Pulmonary artery endothelial cell (primary cell): Measurements from ENCODE around the gene ADAMTS3. TPM values are rescaled to one million over a fixed set of nuclear protein-coding genes. Genes with fewer than 3 reads are reported as not detected.

Experiments
- DNase-seq: peaks from one replicate; pipeline ENCODE4 v3.0.0-alpha.2; 2011; ENCODE audit warnings: low read depth, low spot score
- total RNA-seq: library from RNA; depleted of rRNA; stranded (reverse); fragments of >200 nt; gene quantifications from 2 replicates; pipeline ENCODE4 v1.2.3, GENCODE V29; 2014

Gene ADAMTS3
- total RNA-seq, 1 donor from 2014 or later: 5.2 TPM

DNA sequence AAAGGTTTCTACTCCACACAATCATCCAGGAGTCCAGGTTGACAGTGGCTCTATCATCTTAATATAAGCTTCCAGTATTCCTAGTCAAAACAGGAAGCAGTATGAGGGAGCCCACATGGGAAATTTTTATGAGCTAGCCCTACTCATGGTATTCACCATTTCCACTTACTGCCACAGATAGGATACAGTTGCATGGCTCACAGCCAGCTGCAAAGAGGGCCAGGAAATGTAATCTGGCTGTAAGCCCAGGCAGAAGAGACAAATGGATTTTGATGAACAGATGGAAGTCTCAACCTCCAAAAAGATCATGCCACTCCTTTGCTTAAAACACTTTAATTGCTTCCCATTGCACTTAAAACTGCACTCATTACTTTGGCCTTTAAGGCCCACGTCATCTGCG lies 150.6 kb downstream of the ADAMTS3 start:
- peak; percentile 66 for DNase-seq

DNA sequence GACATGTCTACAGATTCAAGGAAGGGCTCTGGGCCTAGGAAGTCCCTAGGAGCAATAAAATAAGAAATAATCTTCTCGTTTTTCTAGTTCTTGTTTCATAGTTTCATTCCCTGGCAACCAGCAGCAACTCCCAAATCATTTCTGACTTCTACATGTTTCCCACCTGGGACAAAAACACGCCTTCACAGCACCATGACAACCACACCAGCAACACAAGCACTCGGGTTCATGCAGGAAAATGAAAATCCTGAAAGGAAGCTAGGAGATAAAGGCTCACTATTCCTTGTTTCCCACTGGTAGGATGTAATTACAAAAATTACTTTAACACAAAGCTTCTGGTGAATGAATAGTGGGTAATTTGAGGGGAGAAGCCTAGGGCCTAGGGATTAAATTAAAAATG lies 158.9 kb downstream of the ADAMTS3 start:
- no peak for DNase-seq

DNA sequence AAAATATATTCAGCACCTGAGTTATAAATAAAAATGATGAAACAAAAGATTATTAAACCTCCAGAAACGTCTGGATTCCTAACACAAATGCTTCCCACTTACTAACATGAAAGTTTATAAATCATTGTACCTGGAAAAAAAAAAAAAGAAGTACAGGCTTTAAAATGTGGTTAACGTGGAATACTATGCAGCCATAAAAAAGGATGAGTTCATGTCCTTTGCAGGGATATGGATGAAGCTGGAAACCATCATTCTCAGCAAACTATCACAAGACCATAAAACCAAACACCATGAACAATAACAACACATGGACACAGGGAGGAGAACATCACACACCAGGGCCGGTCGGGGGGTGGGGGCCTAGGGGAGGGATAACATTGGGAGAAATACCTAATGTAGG lies 160.5 kb downstream of the ADAMTS3 start:
- no peak for DNase-seq

DNA sequence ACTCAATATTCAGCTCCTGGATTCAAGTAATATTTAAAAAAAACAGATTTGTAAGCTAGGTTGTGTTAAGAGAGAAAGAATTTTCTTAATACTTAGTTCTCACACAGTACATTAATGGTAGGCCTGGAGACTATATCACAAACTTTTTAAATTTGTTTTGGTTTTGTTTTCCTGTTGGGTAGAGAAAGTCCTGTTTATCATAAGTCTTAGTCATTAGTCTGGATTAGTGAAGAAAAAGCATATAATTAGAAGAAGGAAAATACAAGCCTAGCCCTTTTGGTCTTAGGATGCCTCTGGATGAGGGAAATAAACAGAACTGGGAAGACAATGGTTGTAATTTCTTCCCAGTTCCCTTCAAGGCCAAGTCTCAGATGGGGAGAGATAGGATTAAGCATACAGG lies 163.6 kb downstream of the ADAMTS3 start:
- DNase-seq: no peak

DNA sequence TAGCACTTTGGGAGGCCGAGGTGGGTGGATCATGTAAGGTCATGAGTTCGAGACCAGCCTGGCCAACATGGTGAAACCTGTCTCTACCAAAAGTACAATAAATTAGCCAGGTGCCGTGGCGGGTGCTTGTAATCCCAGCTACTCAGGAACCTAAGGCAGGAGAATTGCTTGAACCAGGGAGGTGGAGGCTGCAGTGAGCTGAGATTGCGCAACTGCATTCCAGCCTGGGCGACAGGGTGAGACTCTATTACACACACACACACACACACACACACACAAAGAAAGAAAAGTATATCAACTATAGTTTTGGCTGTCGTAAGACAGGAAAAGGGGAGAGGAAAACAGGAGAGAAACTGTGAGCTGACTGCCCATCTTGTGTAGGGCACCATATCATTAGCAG lies 171.7 kb downstream of the ADAMTS3 start:
- DNase-seq: no peak

DNA sequence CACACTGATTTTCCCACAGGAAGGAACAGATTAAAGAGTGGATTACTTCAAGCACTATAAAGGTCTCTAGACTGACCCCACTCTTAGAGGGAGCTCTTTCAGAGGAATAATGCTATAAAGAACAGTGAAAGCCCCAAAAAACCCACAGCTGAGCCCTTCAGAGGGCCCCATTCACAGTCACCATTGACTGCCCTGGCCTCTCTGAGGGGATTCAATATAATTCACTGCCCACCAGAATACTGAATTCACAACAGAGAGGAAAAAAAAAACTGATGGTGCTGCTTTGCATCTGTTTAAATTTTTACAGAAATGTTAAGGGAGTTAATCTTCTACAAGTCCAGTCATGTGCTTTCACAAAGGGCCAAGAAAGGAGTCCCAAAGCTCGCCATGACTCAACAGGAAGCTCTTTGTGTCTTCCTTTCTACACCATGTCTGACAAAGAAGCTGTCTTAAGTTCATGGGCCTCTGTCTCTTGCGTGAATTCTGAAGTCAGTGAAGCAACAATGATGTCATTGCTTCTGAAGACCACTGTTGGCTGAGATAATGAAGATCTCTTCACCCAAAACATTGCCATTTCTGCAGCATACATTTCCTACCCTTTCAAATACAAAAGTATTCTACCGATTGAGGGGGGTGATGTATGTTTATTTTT lies 174.9 kb downstream of the ADAMTS3 start:
- no peak for DNase-seq

DNA sequence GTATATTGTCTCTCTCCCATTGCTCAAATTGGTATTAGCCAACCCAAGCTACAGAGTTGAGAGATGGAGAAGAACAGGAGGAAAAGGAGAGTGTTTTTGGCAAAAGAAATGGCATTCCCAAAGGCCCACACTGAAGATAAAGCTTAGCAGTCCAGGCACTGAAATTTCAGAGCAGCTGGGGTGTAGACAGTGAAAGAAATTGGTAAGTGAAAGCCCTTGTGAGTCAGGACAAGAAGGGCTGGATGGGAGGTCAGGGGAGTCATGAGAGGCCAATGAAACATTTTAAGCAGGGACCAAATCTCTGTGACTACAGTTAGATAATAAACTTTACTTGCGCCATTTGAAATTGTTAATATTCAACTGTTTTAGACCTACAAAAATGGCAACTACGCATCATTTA lies 177.7 kb downstream of the ADAMTS3 start:
- DNase-seq: no peak

DNA sequence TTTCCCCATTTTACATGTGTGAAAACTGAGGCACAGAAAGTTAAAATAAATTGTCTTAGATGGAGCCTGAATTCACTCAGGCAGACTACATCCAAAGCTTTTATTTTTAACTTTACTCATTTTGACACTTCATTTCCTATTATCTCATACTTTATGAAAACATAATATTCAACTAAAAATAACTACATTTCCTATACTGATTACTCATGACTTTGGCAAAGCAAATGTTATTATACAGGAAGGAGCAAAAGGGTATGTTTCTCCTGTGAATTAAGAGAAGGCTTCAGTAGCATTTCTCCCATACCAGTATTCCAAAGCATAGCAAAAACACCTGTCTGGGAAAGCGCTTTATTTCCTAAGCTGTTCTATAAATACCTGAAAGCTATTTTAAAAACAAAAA lies 178.6 kb downstream of the ADAMTS3 start:
- peak; percentile 43 for DNase-seq

DNA sequence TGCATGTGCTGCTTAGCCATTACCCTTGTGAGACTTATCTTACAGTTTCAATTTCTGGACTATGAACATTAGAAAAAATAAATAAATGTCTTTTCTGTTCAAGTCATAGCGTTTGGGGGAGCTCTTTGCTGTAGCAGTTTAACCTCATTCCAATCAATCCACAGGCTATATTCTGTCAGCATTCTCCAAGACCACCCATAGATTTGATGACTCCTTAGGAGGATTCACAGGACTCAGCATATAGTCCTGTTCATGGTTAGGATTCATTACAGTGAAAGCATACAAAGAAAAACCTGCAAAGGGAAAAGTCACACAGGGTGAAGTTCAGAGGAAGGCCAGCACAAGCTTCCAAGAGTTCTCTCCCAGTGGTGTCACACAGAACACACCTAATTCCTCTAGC lies 180.5 kb downstream of the ADAMTS3 start:
- no peak for DNase-seq

DNA sequence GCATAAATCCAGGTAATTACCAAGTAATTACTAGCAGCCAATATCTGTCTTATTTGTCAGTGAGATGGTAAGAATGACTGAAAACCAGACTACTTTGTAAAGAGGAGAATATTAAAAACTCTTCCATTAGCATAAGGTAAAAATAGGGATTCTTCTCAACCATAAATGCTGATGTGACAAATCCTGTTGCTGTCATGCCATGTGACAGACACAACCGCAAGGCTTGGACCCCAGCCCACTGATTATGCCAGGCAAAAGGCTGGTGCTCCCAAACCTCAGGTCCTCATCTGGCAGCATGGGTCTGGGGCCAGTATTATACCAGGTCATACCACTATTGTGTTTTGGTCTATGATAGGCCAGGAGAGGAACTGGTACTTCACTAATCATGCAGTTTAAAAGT lies 181.1 kb downstream of the ADAMTS3 start:
- no peak for DNase-seq

DNA sequence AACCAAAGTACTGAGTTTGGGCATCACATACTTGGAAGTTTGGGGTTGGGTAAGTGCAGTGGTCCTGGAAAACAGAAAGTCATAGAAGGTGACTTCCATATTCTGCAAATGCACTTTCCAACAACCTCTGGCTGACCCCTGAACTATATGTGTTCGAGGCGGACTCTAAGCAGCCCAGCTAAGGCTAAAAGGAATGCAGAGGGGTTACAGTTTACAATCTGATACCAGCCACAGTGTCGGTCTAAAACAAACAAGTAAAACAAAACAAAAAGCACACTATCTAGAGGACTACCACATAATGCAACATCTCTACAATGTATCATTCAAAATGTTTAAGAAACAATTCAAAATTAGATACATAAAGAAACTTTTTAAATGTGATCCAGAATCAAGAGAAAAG lies 185.6 kb downstream of the ADAMTS3 start:
- no peak for DNase-seq

DNA sequence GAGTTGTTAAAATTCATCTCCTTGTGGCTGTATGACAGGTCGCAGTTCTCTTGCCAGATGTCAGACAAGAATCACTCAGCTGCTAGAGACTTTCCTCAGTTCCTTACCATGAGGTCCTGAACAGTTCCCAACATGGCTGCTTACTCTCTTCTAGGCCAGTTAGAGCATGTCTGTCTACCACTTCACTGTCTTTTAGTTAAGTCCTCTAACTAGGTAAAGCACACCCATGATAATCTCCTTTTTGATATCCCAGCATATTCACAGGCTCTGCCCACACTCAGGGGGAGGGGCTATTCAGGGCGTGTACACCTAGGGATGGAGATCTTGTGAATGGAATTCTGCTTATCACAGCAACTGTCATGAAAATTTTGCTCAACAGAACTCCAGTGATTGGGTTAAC lies 190.1 kb downstream of the ADAMTS3 start:
- DNase-seq: no peak

DNA sequence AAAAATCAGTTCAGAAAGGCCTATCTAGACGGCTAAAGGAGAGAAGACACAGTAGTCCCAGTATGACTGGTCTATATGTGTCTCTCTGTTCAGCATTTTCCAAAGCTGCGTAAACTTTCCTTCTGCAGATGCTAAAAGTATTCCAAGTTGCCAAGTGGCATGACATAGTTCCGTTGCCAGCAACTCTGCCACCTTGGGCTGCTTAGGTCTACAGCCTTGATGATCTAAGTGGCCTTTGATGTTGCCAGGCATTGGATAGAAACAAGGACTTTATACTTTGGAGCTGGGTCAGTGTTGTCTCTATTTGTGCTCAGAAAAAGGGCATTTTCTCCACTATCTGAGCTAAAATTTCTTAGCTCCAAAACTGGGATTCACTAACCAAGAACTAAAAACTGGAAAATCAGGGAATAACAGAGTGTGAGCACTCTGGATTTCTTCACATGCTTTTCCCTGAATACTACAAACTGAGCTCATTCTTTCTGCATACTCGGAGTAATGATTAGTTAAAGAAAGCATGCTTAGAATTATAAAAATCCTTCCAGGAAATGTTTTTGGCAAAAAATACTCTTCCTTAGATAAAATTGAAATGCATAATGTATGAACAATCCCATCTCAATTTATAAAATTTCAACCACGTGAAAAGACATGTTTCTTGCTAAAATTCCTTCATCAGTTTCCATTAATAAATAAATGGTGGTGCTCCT lies 191.4 kb downstream of the ADAMTS3 start:
- no peak for DNase-seq

DNA sequence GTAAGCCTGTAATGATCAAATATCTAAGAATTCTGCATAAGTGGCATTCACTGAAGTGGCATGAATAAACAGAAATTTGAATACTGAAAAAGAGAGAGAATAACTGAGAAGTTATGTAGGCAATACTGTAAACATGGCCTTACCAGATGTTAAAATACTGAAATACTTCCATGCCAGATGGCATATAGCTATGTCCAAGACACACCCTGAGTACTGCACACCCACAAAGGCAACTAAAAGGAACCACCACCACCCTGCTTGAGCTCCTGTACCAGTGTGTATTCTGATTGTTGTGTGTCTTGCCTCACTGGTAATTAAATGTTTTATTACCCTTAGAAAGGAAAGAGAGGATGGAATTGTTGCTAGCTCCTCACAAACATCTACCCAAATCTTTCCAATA lies 192.1 kb downstream of the ADAMTS3 start:
- no peak for DNase-seq

DNA sequence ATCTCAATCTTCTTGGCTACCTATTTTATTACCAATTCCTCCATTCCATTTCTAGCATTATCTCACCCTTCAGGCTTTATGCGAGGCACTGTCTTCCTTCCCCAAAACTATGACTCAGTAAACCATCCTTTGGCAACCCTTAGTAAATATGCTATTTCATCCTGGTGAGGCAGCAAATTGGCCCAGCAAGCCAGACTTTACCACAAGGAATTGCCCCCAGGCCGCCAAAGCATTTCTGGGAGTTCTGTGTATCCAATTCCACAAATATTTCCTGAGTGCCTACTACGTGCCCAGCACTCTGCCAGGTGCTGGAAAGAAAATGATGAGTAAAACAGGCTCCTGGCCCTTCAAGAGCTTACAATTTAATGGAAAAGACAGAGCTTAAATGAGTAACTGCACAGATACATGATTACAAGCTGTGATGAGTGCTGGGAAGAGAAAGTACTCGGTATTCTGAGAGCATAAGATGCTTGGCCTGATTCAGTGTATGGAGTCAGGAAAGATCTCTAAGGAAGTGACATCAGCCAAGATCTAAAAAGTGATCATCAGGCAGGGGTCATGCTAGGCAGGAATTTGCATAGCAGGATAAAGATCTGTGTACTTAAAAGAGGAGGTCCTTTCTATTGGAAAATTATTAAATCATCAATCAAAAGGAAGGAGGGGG lies 193.8 kb downstream of the ADAMTS3 start:
- DNase-seq: no peak

DNA sequence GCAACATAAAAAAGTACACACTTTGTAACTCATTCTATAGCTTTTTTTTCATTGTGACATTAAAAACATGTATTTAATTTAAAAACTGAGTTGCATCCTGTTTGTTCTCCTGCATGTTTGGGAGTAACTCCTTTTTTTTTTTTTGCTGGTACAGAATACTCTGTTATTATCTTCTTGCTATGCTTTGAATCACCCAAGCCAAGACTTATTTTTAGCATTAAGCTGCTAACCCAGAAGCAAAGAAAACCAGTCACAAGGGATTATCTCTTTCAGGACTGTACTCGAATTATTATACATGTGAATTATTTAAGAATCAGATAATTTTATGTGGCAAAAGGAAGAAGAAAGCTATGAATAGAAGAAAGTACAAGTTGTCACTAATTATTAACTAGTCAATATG lies 194.9 kb downstream of the ADAMTS3 start:
- DNase-seq: no peak

DNA sequence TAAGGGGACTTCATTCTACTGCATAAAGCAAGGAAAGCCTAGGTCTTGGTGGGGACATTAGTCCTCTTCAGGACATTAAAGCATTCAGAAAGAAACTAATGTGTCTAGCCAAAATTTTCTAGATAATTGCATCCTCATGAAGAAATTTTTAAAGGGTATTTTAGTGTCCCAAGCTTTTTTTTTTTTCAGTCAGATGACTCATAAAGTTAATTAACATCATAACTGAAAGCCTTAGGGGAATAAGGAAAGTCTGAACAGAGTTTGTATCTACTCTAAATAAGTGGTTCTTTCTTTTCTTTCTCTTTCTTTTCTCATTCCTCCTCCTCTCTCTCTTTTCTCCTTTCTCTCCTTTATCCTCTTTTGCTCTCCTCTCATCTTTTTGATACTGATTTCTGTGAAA lies 202.4 kb downstream of the ADAMTS3 start:
- no peak for DNase-seq

DNA sequence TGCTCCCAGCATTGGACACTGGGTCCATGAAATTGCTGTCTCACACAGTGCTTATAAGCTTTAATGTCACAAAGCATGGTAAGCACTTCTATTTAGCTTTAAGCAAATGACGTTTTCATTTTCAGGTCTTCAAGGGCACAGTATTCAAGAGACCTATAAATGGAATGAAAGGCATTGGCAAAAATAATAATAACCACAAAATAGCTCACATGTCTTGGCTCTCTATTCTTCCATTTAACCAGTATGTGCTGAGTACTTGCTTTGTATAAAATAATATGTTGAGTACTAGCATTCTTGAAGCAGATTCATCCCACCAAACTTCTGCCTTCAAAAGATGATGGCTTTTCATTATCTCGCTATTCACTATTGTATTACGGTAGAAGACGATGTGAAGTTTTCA lies 203.0 kb downstream of the ADAMTS3 start:
- DNase-seq: no peak

DNA sequence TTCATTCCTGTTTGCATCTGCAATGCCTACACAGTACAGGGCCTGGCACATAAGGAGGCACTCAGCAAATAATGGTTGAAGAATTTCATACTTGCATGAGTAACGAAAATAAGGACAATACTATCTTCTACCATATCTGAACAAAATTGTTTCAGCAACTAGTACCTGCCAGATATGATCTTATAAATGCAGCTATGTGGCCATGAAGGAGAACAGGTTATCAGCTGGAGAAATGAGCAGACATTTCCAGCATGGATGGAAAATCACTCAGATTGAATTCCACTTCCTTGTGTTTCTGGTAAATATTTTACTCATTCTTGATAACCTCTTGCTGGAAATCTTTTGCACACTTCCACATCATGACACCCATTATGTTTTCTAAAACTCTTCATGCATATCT lies 204.0 kb downstream of the ADAMTS3 start:
- no peak for DNase-seq

DNA sequence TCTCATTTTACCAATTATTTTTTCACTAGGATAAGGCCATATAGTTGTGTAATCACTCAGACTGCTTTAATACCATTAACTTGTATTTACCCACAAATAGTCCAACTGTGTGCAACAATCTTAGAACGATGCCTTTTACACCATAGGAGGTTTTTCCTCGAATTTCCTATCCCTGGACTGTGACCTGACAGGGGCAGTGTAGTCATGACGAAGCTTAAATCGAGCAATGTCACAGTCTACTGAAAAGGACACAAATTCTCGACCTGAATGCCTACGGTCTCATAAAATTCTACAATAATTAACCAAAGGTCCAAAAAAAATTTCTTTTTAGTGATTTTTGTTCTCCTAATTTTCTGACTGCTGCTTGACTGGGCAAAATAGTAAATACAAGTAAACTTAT lies 208.9 kb downstream of the ADAMTS3 start:
- DNase-seq: no peak

DNA sequence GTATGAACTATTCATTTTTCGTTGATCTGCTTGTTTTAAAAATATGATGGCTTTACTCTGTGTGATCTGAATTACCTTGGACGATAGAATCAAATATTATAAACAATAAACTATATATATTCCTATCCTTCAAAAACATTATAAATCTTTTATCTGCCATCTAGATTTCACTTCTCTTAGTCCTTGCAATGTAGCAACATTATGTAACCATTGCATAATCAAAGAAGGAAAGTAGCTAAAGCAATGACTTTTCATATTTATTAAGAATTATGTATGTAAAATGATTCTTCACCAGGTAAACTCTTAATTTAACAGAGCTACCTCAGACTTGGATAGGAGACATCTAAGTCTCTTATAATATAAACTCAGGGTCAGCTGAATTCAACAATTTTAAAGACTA lies 210.5 kb downstream of the ADAMTS3 start:
- DNase-seq: no peak

DNA sequence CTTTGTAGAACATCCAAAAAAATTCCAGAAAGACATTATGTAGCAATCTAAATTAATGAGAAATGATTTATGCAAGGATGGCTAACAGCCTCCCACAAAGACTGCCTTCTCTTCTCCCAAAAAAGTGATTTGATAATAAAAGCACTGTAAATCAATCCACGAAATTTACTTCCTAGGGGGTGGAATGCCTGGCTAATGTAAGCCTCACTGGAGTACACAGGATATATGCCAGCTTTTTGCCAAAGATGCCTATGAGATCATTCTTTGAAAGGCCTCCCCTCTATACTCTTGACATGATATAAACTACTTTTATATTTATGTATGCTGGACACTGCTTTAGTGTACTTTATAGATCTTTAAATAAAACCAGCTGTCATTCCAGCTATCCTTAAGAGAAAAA lies 211.1 kb downstream of the ADAMTS3 start:
- no peak for DNase-seq

DNA sequence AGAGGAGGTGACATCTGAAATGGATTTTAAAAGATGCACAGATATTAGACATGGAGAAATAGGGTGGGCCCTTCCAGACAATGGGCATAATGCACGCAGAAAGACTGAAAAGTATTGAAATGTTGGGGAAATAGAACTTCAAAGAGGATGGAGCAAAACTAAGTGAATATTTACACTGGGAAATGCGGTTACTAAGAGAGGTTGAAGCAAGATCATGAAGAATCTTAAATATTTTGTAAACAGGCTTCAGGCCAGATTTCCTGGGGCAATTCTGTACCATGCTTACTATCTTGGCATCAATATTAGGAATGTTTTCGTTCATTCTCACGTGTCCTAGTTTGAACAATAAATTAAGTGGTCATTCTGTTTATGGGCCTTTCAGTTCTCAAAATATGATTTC lies 216.3 kb downstream of the ADAMTS3 start:
- DNase-seq: no peak
